ENCODE data around the gene CACHD1.

DNA sequence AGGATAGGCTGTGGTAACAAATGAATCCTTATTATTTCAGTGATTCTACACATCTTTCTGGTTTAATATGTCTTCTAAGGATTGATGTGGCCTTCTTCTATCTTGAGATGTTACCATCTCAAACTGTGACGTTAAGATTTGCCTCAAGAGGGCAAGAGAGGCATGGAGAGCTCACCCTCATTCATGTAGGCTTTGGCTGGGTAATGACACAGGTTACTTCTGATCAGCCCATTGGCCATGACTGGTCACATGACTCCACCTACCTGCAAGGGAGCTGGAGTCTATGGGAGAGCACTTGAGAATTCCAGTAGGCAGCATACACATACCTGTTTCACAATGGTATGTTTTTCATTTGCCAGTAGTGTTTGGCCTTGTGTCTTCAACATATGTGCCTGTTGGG is 30.0 kb downstream of the CACHD1 start:
- TF ChIP-seq, protein P1, sequence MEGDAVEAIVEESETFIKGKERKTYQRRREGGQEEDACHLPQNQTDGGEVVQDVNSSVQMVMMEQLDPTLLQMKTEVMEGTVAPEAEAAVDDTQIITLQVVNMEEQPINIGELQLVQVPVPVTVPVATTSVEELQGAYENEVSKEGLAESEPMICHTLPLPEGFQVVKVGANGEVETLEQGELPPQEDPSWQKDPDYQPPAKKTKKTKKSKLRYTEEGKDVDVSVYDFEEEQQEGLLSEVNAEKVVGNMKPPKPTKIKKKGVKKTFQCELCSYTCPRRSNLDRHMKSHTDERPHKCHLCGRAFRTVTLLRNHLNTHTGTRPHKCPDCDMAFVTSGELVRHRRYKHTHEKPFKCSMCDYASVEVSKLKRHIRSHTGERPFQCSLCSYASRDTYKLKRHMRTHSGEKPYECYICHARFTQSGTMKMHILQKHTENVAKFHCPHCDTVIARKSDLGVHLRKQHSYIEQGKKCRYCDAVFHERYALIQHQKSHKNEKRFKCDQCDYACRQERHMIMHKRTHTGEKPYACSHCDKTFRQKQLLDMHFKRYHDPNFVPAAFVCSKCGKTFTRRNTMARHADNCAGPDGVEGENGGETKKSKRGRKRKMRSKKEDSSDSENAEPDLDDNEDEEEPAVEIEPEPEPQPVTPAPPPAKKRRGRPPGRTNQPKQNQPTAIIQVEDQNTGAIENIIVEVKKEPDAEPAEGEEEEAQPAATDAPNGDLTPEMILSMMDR (IDR thresholded peaks at IDR 0.05), result no peak
- no peak for TF ChIP-seq POLR2AphosphoS5 (IDR thresholded peaks at IDR 0.05)
- no peak for TF ChIP-seq POLR2A (IDR thresholded peaks at IDR 0.05)
- no peak for TF ChIP-seq EP300 (IDR thresholded peaks at IDR 0.05)
